C4-2B (cell line): ENCODE measurements around the gene ISL1.

Source experiments
- ZFX ChIP-seq: fragments of 450-650 bp; IDR thresholded peaks from 2 replicates; pipeline ENCODE4 v1.6.1; 2017
- TF ChIP-seq, protein P1 (sequence below): fragments of 450-650 bp; conservative IDR thresholded peaks from 2 replicates; pipeline ENCODE4 v1.5.1; 2017; ENCODE audit warnings: mild to moderate bottlenecking

DNA sequence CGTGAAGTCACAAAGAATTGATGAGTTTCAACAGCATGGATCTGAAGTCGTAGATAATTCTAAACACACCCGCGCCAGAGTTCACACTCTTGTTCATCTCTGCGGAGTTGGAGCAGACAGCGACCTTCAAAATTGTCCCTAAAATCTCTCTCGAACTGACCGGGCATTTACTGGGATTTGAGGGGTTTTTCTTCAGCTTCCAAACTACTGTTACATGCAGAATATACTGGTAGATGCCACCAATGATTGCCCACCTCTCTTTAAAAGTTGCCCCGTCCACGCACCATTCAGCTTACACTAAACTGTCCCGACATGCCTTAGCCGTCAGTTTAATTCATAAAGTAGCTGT lies 5.2 kb upstream of the ISL1 start:
- TF ChIP-seq, protein P1, sequence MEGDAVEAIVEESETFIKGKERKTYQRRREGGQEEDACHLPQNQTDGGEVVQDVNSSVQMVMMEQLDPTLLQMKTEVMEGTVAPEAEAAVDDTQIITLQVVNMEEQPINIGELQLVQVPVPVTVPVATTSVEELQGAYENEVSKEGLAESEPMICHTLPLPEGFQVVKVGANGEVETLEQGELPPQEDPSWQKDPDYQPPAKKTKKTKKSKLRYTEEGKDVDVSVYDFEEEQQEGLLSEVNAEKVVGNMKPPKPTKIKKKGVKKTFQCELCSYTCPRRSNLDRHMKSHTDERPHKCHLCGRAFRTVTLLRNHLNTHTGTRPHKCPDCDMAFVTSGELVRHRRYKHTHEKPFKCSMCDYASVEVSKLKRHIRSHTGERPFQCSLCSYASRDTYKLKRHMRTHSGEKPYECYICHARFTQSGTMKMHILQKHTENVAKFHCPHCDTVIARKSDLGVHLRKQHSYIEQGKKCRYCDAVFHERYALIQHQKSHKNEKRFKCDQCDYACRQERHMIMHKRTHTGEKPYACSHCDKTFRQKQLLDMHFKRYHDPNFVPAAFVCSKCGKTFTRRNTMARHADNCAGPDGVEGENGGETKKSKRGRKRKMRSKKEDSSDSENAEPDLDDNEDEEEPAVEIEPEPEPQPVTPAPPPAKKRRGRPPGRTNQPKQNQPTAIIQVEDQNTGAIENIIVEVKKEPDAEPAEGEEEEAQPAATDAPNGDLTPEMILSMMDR, result no peak
- no peak for TF ChIP-seq ZFX
